ENCODE data around the gene CTNNA3.

DNA sequence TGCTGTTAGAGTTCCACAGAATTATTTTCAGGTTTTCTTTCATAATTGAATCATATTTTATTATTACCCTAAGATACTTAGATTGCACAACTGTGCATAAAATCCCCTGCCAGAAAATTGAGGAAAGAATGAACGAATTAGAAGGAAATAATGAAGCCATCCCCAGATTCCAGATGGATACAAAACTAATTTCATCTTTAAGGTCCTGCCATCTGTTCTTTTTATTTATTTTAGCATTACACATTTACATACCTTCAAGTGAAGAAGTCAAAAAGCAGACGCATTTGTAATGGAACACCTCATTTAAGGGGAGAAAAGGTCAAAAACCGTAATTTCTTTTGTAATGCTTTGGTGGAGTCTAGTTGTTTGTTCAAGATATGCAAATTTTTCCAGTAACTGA is 847.1 kb downstream of the CTNNA3 start:
- TF ChIP-seq, protein P1, sequence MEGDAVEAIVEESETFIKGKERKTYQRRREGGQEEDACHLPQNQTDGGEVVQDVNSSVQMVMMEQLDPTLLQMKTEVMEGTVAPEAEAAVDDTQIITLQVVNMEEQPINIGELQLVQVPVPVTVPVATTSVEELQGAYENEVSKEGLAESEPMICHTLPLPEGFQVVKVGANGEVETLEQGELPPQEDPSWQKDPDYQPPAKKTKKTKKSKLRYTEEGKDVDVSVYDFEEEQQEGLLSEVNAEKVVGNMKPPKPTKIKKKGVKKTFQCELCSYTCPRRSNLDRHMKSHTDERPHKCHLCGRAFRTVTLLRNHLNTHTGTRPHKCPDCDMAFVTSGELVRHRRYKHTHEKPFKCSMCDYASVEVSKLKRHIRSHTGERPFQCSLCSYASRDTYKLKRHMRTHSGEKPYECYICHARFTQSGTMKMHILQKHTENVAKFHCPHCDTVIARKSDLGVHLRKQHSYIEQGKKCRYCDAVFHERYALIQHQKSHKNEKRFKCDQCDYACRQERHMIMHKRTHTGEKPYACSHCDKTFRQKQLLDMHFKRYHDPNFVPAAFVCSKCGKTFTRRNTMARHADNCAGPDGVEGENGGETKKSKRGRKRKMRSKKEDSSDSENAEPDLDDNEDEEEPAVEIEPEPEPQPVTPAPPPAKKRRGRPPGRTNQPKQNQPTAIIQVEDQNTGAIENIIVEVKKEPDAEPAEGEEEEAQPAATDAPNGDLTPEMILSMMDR (IDR thresholded peaks at IDR 0.05; ENCODE audit: extremely low read depth in 1 of 2, insufficient read depth in 1 of 2, low read depth in 1 of 2, low read length in 2 of 2), result no peak
- TF ChIP-seq POLR2AphosphoS5 (IDR thresholded peaks at IDR 0.05; ENCODE audit: insufficient read depth, low read depth, low read length), result no peak
